Ascending aorta (tissue), 2 donors: Measurements from ENCODE around the gene CYTH4. TPM values are rescaled to one million over a fixed set of nuclear protein-coding genes. Genes with fewer than 3 reads are reported as not detected.
"Not testable (repeated sequence)": the region's sequence is repeated elsewhere in the genome, so short reads cannot be mapped to it uniquely, and the experiment has no call there.

ENCODE experiments used
- DNase-seq, 2 donors: peaks; one replicate each; pipeline ENCODE4 v3.0.0-alpha.2; 2019; ENCODE audit warnings: low spot score in 2 of 2
- H3K27ac ChIP-seq, 2 donors: fragments of 200-600 bp; sonication (generic); one replicate each; pipeline ENCODE4 v1.5.1; 2016 to 2017; ENCODE audit warnings: mild to moderate bottlenecking in 1 of 2
- H3K27me3 ChIP-seq: fragments of 200-600 bp; sonication (generic); one replicate; pipeline ENCODE4 v1.5.1; 2017
- H3K36me3 ChIP-seq, 2 donors: fragments of 200-600 bp; sonication (generic); one replicate each; pipeline ENCODE4 v1.5.1; 2016
- H3K4me1 ChIP-seq, 2 donors: fragments of 200-600 bp; sonication (generic); one replicate each; pipeline ENCODE4 v1.5.1; 2016 to 2017; ENCODE audit warnings: mild to moderate bottlenecking in 1 of 2
- H3K4me3 ChIP-seq, 2 donors: fragments of 200-600 bp; sonication (generic); one replicate each; pipeline ENCODE4 v1.5.1; 2016 to 2017; ENCODE audit warnings: mild to moderate bottlenecking in 1 of 2
- H3K9me3 ChIP-seq, 2 donors: fragments of 200-600 bp; sonication (generic); one replicate each; pipeline ENCODE4 v1.5.1; 2016
- CTCF ChIP-seq, 3 experiments: fragments of 200-600 bp in 2 of 3; fragments of 450-650 bp in 1 of 3; sonication (generic) in 2 of 3; IDR thresholded peaks; one replicate each; pipeline ENCODE4 v1.5.1; 2016 to 2019; ENCODE audit warnings: antibody characterized with exemption in 3 of 3, mild to moderate bottlenecking in 1 of 3, moderate library complexity in 1 of 3
- intact Hi-C: fragments of 100-400 bp; cut with DNase I; formaldehyde crosslinking; loops from one replicate; pipeline ENCODE4 v1.15.1; 2023
- total RNA-seq: library from RNA; depleted of rRNA; stranded (reverse); fragments of >200 nt; gene quantifications from one replicate; pipeline ENCODE4 v1.1.0, GENCODE V29; 2016

CYTH4 gene
- total RNA-seq, 1 donor from 2014 or later, result 130 TPM

- no peak overlapping the region for H3K4me3 ChIP-seq
- H3K36me3 ChIP-seq, result no peaks in the 10 kb centered on the region
- intact Hi-C loops, result no loop called here
- no peaks in the 10 kb centered on the region for H3K27me3 ChIP-seq
- H3K4me1 ChIP-seq, result no peaks in the 10 kb centered on the region
- no peak for DNase-seq
- H3K27ac ChIP-seq, result no peak overlapping the region
- TF ChIP-seq CTCF (IDR thresholded peaks at IDR 0.05), result no peak
- H3K9me3 ChIP-seq, result no peaks in the 10 kb centered on the region
These were observed 34.1 kb upstream of the CYTH4 start for GRCh38 chr22:37248251-37248650.

GRCh38 chr22:37249986-37250385 lies 32.3 kb upstream of the CYTH4 start:
- intact Hi-C loops, result no loop called here
- no peaks in the 10 kb centered on the region for H3K4me1 ChIP-seq

GRCh38 chr22:37251836-37252235 lies 30.5 kb upstream of the CYTH4 start:
- H3K27me3 ChIP-seq, H3K36me3 ChIP-seq, intact Hi-C loops, H3K4me1 ChIP-seq, DNase-seq, H3K27ac ChIP-seq, H3K4me3 ChIP-seq, H3K9me3 ChIP-seq: not testable (repeated sequence)

More at GRCh38 chr22:37249986-37250385, 32.3 kb upstream of the CYTH4 start:
- Histone ChIP-seq H3K4me3 (no peak overlapping the region), H3K27me3 (no peaks in the 10 kb centered on the region), H3K27ac (no peak overlapping the region), H3K36me3 (no peaks in the 10 kb centered on the region), H3K9me3 (no peaks in the 10 kb centered on the region)
- DNase-seq, result no peak
- TF ChIP-seq CTCF (IDR thresholded peaks at IDR 0.05), result no peak

- DNase-seq, result no peak
- intact Hi-C loops, result no loop called here
- no peak overlapping the region for H3K27ac ChIP-seq
- H3K9me3 ChIP-seq, result no peaks in the 10 kb centered on the region
- H3K27me3 ChIP-seq, result no peaks in the 10 kb centered on the region
- H3K4me3 ChIP-seq, result no peak overlapping the region
- no peaks in the 10 kb centered on the region for H3K4me1 ChIP-seq
- H3K36me3 ChIP-seq, result no peaks in the 10 kb centered on the region
- no peak for TF ChIP-seq CTCF (IDR thresholded peaks at IDR 0.05)
These were observed 29.1 kb upstream of the CYTH4 start for GRCh38 chr22:37253126-37253660.

GRCh38 chr22:37254209-37254866 lies 28.0 kb upstream of the CYTH4 start:
- H3K9me3 ChIP-seq, result no peaks in the 10 kb centered on the region
- H3K36me3 ChIP-seq, result no peaks in the 10 kb centered on the region
- no peak for DNase-seq
- H3K4me3 ChIP-seq, result no peak overlapping the region
- TF ChIP-seq CTCF (IDR thresholded peaks at IDR 0.05), result no peak
- H3K27ac ChIP-seq, result no peak overlapping the region
- no peaks in the 10 kb centered on the region for H3K27me3 ChIP-seq
- intact Hi-C loops, result no loop called here
- H3K4me1 ChIP-seq, result no peaks in the 10 kb centered on the region

GRCh38 chr22:37254867-37255233 lies 27.5 kb upstream of the CYTH4 start:
- intact Hi-C loops, result no loop called here
- TF ChIP-seq CTCF (IDR thresholded peaks at IDR 0.05), result no peak
- no peaks in the 10 kb centered on the region for H3K27me3 ChIP-seq

More at GRCh38 chr22:37254867-37255233, 27.5 kb upstream of the CYTH4 start:
- Histone ChIP-seq H3K9me3 (no peaks in the 10 kb centered on the region), H3K36me3 (no peaks in the 10 kb centered on the region), H3K4me3 (no peak overlapping the region), H3K4me1 (no peaks in the 10 kb centered on the region), H3K27ac (no peak overlapping the region)
- DNase-seq, result no peak
